K562 (cell line): ENCODE measurements around the gene SAP130. TPM values are rescaled to one million over a fixed set of nuclear protein-coding genes. Genes with fewer than 3 reads are reported as not detected.

Experiments
- ATAC-seq: fragments of 200-7000 bp; cut with Tn5 transposase; 3 replicates; pipeline ENCODE4 v1.9.1; 2020; ENCODE audit warnings: moderate library complexity
- BruUV-seq: library from RNA; stranded (reverse); fragments of 400-500 nt; replicated peaks from 2 replicates; lab custom pipeline; 2021; lab: Mats Ljungman, UMichigan
- CTCF ChIA-PET: fragments of 300-600 bp; formaldehyde crosslinking; extraction: SDS; loops from one replicate; lab custom pipeline; 2021; ENCODE audit warnings: low intra/inter-chr PET ratio; lab: Yijun Ruan, JAX
- POLR2A ChIA-PET: fragments of 300-600, 350-650 bp; sonication (Branson Sonifier 250); formaldehyde crosslinking; extraction: SDS; loops from one replicate; lab custom pipeline; 2021; ENCODE audit warnings: antibody characterized with exemption, inconsistent platforms; lab: Yijun Ruan, JAX
- DNase-seq, 4 experiments: peaks; one replicate each; pipeline versions ENCODE4 v3.0.0 to v3.0.0-alpha.2; 2011 to 2018; ENCODE audit warnings: low spot score in 3 of 4, mixed read lengths in 3 of 4; ENCODE audit errors: extremely low read depth in 1 of 4
- FAIRE-seq: peaks from 2 replicates; lab custom pipeline; 2011; peaks lifted over from hg19 to GRCh38; lab: Jason Lieb, UNC
- H2AFZ ChIP-seq: 2 replicates; pipeline ENCODE4 v1.6.0; 2011; ENCODE audit warnings: low read depth, low read length, control low read depth, inconsistent platforms
- H3K27ac ChIP-seq: fragments of 200-600 bp; 3 replicates; pipeline ENCODE4 v1.8.0; 2011; ENCODE audit warnings: low read depth, mild to moderate bottlenecking, control low read depth, inconsistent platforms, low read length, moderate library complexity, mixed read lengths; ENCODE audit errors: extremely low read depth
- H3K27me3 ChIP-seq, 2 experiments: fragments of 300-600 bp in 1 of 2; 2 replicates in 1 of 2; 3 replicates in 1 of 2; pipeline versions ENCODE4 v1.6.0 to v1.8.0; 2011; ENCODE audit warnings: inconsistent platforms in 2 of 2, low read length in 2 of 2, mild to moderate bottlenecking in 1 of 2, mixed read lengths in 1 of 2, moderate library complexity in 1 of 2; ENCODE audit not compliant: control insufficient read depth in 2 of 2, insufficient read depth in 2 of 2
- H3K36me3 ChIP-seq: fragments of 300-600 bp; 3 replicates; pipeline ENCODE4 v1.8.0; 2011; ENCODE audit warnings: mild to moderate bottlenecking, low read length, inconsistent platforms; ENCODE audit not compliant: control insufficient read depth, insufficient read depth
- H3K4me1 ChIP-seq, 2 experiments: fragments of 200-600 bp in 1 of 2; replicated peaks in 1 of 2; 2 replicates in 1 of 2; 3 replicates in 1 of 2; pipeline versions ENCODE4 v1.5.1 to v1.8.0; 2011; ENCODE audit warnings: inconsistent platforms in 2 of 2, low read length in 2 of 2, mild to moderate bottlenecking in 1 of 2, mixed read lengths in 1 of 2, moderate library complexity in 1 of 2; ENCODE audit not compliant: control insufficient read depth in 2 of 2, insufficient read depth in 2 of 2
- H3K4me2 ChIP-seq: 2 replicates; pipeline ENCODE4 v1.6.1; 2011; ENCODE audit warnings: low read length, control low read depth, inconsistent platforms, mixed read lengths; ENCODE audit not compliant: insufficient read depth
- H3K4me3 ChIP-seq: fragments of 200-600 bp; sonication (generic), shearing (Covaris generic); 2 replicates; pipeline ENCODE4 v1.5.1; 2016; ENCODE audit warnings: control low read depth, inconsistent platforms
- H3K79me2 ChIP-seq: fragments of 200-600 bp; 3 replicates; pipeline ENCODE4 v1.8.0; 2011; ENCODE audit warnings: low read length, inconsistent platforms; ENCODE audit not compliant: control insufficient read depth, insufficient read depth
- H3K9ac ChIP-seq, 2 experiments: 2 replicates each; pipeline versions ENCODE4 v1.6.0 to v1.6.1; 2011; ENCODE audit warnings: low read depth in 2 of 2, low read length in 2 of 2, control low read depth in 1 of 2, inconsistent platforms in 1 of 2, mild to moderate bottlenecking in 1 of 2, mixed read lengths in 1 of 2; ENCODE audit not compliant: insufficient read depth in 1 of 2
- H3K9me1 ChIP-seq: one replicate; pipeline ENCODE4 v1.6.0; 2011; ENCODE audit warnings: inconsistent platforms, mild to moderate bottlenecking, low read length, moderate library complexity; ENCODE audit not compliant: control insufficient read depth, insufficient read depth
- H3K9me3 ChIP-seq: replicated peaks from 2 replicates; pipeline ENCODE4 v1.5.1; 2011; ENCODE audit warnings: low read depth, low read length, inconsistent platforms; ENCODE audit not compliant: control insufficient read depth, insufficient read depth
- H4K20me1 ChIP-seq: replicated peaks from 2 replicates; pipeline ENCODE4 v1.6.1; 2011; ENCODE audit warnings: low read length, inconsistent platforms, mixed read lengths; ENCODE audit not compliant: control insufficient read depth, insufficient read depth
- CREB5 ChIP-seq: fragments of 250-450 bp; sonication (Bioruptor Pico); IDR thresholded peaks from 2 replicates; pipeline ENCODE4 v1.5.0; 2020; ENCODE audit warnings: mild to moderate bottlenecking
- FIP1L1 ChIP-seq: fragments of 200-400 bp; formaldehyde crosslinking; IDR thresholded peaks from 2 replicates; pipeline ENCODE4 v1.6.1; 2018; ENCODE audit warnings: mild to moderate bottlenecking, low read depth, low read length; ENCODE audit not compliant: poor library complexity, severe bottlenecking
- GABPB1 ChIP-seq: sonication (generic); formaldehyde crosslinking; IDR thresholded peaks from 2 replicates; pipeline ENCODE4 v1.8.0; 2022; ENCODE audit warnings: mild to moderate bottlenecking, missing genetic modification reagents
- HDAC2 ChIP-seq: fragments of 450-650 bp; IDR thresholded peaks from 2 replicates; pipeline ENCODE4 v1.6.1; 2016; ENCODE audit warnings: mild to moderate bottlenecking
- NR2F6 ChIP-seq: fragments of 450-650 bp; formaldehyde crosslinking; IDR thresholded peaks from 2 replicates; pipeline ENCODE4 v1.4.0; 2020; ENCODE audit warnings: mild to moderate bottlenecking
- OTX1 ChIP-seq: fragments of 450-650 bp; formaldehyde crosslinking; IDR thresholded peaks from 2 replicates; pipeline ENCODE4 v1.4.0; 2022; ENCODE audit warnings: mild to moderate bottlenecking
- SNRNP70 ChIP-seq: fragments of 200-400 bp; formaldehyde crosslinking; optimal IDR thresholded peaks from 2 replicates; pipeline ENCODE3; 2017; ENCODE audit warnings: low read depth, low read length
- STAT6 ChIP-seq: sonication (generic); formaldehyde crosslinking; IDR thresholded peaks from 2 replicates; pipeline ENCODE4 v1.8.1; 2023; ENCODE audit warnings: mild to moderate bottlenecking, missing genetic modification reagents
- YY1 ChIP-seq, 3 experiments: IDR thresholded peaks; 2 replicates each; pipeline ENCODE4 v1.6.1; 2011; ENCODE audit warnings: low read length in 2 of 3, mild to moderate bottlenecking in 2 of 3, moderate library complexity in 2 of 3, borderline replicate concordance in 1 of 3, control low read depth in 1 of 3, low read depth in 1 of 3; ENCODE audit not compliant: insufficient read depth in 3 of 3, insufficient replicate concordance in 2 of 3, control insufficient read depth in 1 of 3, insufficient read length in 1 of 3; ENCODE audit errors: extremely low read depth in 1 of 3
- ZC3H11A ChIP-seq: IDR thresholded peaks from 2 replicates; pipeline ENCODE4 v1.6.1; 2012; ENCODE audit warnings: low read depth, low read length, improper control_type of control experiment
- ZNF23 ChIP-seq: fragments of 250-450 bp; sonication (Bioruptor Pico); IDR thresholded peaks from 2 replicates; pipeline ENCODE4 v1.4.0; 2020; ENCODE audit warnings: mild to moderate bottlenecking
- WGBS: fragments of 100-300 bp; shearing (Covaris generic); methylation state at CpG from one replicate; pipeline ENCODE4 v1.1.6; 2016; ENCODE audit warnings: low coverage, mixed read lengths; ENCODE audit not compliant: insufficient coverage; ENCODE audit errors: missing lambda C conversion rate; 5-methylcytosine and 5-hydroxymethylcytosine counted together
- in situ Hi-C: fragments of 300-500 bp; cut with MboI; formaldehyde crosslinking; loops from 4 replicates; pipeline ENCODE4 v1.15.0; 2018; ENCODE audit warnings: inconsistent platforms, mixed read lengths
- intact Hi-C: fragments of 100-400 bp; cut with micrococcal nuclease; formaldehyde crosslinking; loops from 2 replicates; pipeline ENCODE4 v1.14.2; 2022
- polyA plus RNA-seq, 8 experiments: library from polyadenylated mRNA; depleted of rRNA in 4 of 8; stranded (reverse) in 5 of 8; unstranded in 3 of 8; fragments of >200 nt; fragmentation: Nextera tagmentation in 2 of 8; fragmentation: Illumina TruSeq in 1 of 8; extraction: Ambion mirVana in 2 of 8; extraction: Trizol in 1 of 8; gene quantifications; 2 replicates each; pipeline versions ENCODE4 v1.2.1 to v1.2.3, GENCODE V29; 2011 to 2014; ENCODE audit warnings: inconsistent platforms in 1 of 8, missing spikeins in 1 of 8
- total RNA-seq, 7 experiments: library from RNA; depleted of rRNA in 6 of 7; stranded (reverse); fragments of >200 nt in 6 of 7; fragmentation: Illumina TruSeq in 2 of 7; extraction: Trizol in 2 of 7; gene quantifications; 2 replicates each; pipeline versions ENCODE4 v1.2.1 to v1.2.3, GENCODE V29; 2011 to 2021; ENCODE audit warnings: low replicate concordance in 1 of 7

The SAP130 gene
- total and polyA plus RNA-seq, 9 of the 15 experiments (the other 6 are each of a cell fraction or from before 2014, with no cell fraction given) = 4.5 to 33.4 (median 7.4) TPM

- no peak overlapping the region for H3K4me2 ChIP-seq
- TF ChIP-seq NR2F6 (no peak), STAT6 (CRISPR knock-in tag) (no peak), ZC3H11A (no peak), GABPB1 (CRISPR knock-in tag) (no peak), ZNF23 (CRISPR knock-in tag) (no peak), YY1 (IDR thresholded peaks at IDR 0.05; ENCODE audit: borderline replicate concordance in 1 of 3, control insufficient read depth in 1 of 3, extremely low read depth in 1 of 3, insufficient read depth in 3 of 3, insufficient read length in 1 of 3, insufficient replicate concordance in 2 of 3, low read depth in 1 of 3, low read length in 2 of 3) (no peak), FIP1L1 (no peak), HDAC2 (no peak), SNRNP70 (no peak), CREB5 (no peak), OTX1 (CRISPR knock-in tag) (no peak)
- TF ChIP-seq, all 486 proteins: peak for 0
- WGBS = 22% methylated on average over 4 of the region's 5 CpGs
- Histone ChIP-seq H3K9ac (no peak overlapping the region), H3K4me3 (no peak overlapping the region), H3K36me3 (no peaks in the 10 kb centered on the region), H3K79me2 (no peaks in the 10 kb centered on the region), H3K27ac (no peak overlapping the region), H3K27me3 (no peaks in the 10 kb centered on the region), H2AFZ (no peak overlapping the region), H3K4me1 (no peaks in the 10 kb centered on the region; a peak in 1 of 5 replicates), H3K9me3 (no peaks in the 10 kb centered on the region), H4K20me1 (no peaks in the 10 kb centered on the region), H3K9me1 (no peaks in the 10 kb centered on the region)
- DNase-seq (no peak), FAIRE-seq (no peak), ATAC-seq (no peak)
- BruUV-seq = no TSS peak
- ChIA-PET POLR2A (no interaction called here), CTCF (no interaction called here)
- intact Hi-C loops (loop anchor here (10.0 kb wide), 2 partner anchors 235 to 685 kb away; no protein-coding TSS in a partner anchor), in situ Hi-C loops (loop anchor here (5.0 to 10.0 kb wide), 2 partner anchors 88 to 165 kb away; no protein-coding TSS in a partner anchor)
Observed at GRCh38 chr2:128069769-128070168, 41.9 kb upstream of the SAP130 start.
